ENCODE measurements around the gene ADAMTS19. TPM values are rescaled to one million over a fixed set of nuclear protein-coding genes. Genes with fewer than 3 reads are reported as not detected.

ADAMTS19 gene
- total RNA-seq, 1 donor from 2014 or later, result 0.95 TPM

DNA sequence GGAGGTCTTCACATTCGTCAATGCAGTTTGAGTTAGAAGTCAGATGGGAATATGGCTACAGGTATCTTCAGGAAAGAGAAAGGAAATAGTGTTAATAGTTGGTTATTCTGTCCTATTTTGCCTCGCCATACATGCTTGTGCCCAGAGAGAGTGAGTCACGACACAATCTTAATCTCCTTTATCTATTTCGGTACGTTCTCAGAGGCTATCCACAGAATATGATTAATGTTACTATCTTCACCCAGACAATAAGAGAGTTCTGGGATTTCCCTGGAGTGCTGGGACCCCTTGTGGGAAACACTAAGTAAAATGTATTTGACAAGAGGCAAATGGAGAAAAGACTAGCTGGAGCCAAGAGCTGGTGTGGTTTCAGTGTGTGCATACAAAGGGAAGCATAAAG, 313.3 kb downstream of the ADAMTS19 start:
- intact Hi-C loops (cut with DNase I), result loop anchor here (5.0 kb wide), 1 partner anchor 1339 kb away; no protein-coding TSS in a partner anchor
- DNase-seq (ENCODE audit: missing footprints) (no peak), ATAC-seq (no peak)

DNA sequence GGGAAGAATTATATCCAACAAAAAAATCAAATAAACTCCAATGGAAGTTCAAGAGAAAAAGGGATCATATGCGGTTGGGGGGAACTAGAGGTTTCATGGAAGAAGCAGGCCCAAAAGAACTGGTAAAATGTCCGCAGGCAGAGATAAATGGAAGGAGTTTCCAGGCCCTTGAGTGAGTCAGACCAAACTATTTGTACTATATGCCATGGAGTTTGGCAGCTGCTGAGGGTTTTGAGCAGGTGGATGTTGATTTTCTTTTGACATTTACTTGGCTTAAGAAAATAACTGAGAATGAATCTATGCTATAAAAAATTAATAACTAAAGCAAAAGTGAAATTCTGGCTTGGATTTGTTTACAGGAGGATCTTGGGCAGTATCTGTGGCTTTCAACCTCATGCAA, 321.5 kb downstream of the ADAMTS19 start:
- DNase-seq (ENCODE audit: missing footprints), result no peak
- intact Hi-C loops (cut with DNase I), result no loop called here
- ATAC-seq, result no peak

Measured in Right ventricle myocardium inferior (tissue), 1 donor.